ENCODE measurements around the gene XXYLT1.

The XXYLT1 gene

DNA sequence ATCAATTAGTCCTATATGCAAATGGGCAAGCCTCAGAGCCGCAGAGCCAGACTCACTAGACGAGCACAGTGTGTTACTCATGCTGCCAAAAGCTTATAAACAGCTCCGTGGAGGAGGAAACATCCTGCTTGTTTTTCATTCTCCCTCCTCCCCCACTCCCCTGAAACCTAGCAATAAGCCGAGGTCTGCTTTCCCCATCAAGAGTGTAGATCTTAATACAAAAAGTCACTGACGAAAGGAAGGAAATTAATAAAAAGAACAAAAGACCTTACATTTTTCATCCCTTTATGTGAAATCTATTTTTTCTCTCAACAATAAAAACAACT is 88.5 kb downstream of the XXYLT1 start:
- DNase-seq = no peak

DNA sequence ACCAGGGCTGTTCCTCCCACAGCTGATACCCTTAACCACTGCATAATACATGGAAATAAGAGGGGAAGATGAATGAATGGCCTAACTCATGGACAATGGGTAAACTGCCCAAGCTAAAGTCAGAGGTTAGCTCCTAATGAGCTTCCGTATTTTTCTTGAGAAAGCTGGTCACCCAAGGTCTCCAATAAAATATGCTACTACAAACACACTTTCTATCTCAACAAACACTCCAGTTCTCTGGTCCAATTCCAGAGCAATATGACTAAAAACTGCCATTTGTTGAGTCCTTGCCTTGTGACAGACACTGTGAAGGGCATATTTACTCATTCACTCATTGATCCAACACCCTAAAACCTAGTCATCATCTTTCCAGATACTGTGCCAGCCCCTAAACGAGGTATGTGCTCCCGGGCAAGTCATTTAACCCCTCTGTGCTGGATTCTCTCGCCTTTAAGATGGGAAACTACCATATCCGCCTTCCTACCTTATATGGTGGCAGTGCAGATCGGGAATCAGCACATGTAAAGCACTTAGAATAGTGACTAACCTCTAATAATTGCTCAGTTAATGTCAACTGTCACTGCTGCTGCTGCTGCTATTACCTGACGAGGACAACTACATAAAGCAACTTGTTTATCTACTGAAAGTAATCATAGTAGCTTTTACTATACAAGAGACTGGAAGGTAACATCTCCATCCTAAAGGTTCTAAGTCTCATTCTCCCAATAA is 89.1 kb downstream of the XXYLT1 start:
- no peak for DNase-seq

DNA sequence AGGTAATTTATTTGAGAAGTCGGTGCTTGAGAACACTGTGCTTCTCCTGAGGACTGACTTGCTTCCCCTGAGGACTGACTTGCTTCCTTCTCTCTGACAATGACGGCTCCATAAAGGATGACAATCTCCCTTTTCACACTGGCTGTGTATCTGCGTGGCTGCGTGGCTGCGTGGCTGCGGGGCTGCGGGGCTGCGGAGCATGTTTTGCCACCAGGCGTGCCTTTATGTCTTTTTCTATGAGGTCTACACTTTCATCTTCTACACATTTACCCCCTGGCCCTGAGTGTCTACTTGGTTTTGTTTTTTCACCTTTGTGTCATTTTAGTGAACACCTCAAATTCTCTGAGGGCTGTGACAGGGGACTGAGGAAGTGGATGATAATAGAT is 89.9 kb downstream of the XXYLT1 start:
- DNase-seq = no peak

DNA sequence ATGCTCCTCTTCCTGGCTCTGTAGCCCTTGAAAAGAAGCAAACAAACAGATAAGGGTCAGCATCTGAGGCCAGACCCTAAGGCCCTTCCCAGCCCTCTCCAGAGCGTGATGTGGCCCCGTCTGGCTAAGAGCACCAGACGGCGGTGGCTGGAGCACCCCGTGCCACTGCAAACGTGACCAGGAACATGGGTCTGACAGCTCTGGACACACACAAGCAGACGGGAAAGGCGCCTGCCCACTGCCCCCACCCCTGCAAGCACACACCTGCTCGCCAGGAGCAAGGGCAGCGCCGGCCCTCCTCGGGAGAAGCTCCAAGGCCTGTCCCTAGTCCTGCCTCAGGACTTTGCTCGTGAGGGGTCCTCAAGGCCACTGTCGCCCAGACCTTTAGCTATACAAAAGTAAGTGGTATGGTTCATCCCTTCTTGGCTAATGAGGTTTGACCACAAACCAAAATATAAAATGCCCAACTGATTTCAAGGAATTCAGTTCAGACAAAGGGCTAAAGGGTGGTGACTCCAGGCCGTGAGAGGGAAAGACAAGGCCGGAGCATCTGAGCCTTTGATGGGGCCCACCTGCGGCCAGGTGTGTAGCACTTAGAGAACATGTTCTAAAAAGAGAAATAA is 90.4 kb downstream of the XXYLT1 start:
- DNase-seq = no peak

DNA sequence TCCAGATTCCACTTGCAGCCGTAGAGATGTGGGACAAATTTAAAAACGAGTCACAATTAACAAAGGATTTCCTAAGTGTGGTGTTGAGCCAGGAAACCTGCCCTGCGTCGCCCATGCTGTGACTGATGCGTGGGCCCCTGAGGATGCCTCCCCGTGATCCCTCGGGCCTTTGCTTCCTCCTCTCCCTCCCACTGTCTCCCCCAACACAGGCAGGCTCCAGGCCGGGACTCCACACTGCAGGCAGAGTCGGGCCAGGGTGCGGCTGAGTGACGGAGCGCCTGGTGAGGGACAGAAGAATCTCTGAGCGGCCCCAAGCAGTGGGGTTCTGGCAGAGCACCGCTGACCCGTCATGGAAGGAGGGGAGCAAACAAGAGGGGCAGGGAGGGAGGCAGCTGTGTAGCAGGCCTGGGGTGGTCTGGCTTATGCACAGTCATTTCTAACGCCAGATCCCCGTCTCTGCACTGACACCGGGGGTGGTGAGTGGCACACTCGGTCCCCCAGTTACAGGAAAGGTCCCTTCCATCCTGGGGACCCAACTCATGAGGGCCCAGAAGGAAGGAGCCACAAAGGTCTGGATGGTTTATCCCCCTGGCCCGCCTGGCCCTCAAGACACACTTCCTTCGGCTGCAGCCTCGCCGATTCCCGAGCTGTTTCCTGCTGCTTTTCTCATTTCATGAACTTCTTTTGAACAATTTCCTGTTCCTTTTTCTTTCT is 91.0 kb downstream of the XXYLT1 start:
- DNase-seq = no peak

DNA sequence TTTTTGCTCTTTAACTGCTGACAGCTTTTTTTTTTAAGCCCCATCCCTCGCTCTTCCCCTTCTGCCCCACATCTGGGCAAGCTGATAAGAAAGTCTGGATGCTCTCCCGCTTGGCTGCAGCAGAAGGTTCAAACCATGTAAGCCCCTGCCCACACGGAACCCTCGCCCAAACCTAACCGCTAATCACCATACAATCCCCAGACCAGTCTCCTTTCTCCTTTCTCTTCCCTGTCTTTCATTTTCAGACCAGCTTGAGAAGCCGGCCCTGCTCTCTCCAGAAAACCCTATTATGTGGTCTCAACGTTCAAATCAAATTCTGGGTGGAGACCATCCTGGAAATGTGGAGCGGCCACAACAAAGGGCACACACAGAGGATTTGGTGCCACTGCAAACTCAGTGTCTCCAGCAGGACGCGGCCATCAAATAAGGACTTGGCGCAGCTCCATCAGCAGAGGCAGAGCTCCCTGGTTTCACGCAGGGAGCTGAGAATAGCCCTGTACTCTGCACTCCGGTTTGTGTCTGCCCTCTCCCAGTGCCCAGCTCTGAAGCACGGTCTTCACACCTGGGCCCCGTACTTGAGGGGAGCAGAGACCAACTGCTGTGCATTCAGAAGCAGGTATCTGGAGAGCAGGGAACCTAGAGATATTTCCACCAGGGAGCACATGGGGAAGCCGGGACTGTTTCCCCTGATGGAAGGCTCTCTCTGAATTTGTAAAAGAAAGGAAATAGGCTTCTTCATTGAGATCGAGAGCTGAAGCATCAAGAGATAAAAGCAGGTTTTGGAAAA is 92.6 kb downstream of the XXYLT1 start:
- no peak for DNase-seq

DNA sequence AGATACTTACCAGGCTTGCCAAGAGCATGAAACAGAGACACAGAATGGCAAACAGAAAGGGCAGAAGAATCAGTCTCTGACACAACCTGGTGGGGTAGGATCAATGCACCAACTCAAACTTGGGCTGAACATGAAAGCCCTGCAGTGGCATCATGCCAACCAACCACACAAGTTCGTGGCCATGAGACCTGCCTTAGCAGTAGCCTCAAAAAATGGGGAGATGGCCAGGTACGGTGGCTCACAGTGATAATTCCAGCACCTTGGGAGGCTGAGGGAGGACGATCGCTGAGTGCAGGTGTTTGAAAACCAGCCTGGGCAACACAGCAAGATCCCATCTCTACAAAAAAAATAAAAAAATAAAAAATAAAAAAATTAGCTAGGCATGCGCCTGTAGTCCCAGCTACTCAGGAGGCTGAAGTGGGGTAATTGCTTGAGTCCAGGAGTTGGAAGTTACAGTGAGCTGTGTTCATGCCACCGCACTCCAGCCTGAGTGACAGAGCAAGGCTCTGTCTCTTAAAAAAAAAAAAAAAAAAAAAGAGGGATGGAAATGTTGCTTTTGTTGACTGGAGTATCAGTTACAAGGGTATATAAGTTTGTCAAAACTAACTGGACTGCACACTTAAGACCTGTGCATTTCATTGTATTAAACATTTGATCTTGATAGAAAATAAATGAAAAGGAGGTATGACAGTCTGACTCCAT is 93.4 kb downstream of the XXYLT1 start:
- no peak for DNase-seq

DNA sequence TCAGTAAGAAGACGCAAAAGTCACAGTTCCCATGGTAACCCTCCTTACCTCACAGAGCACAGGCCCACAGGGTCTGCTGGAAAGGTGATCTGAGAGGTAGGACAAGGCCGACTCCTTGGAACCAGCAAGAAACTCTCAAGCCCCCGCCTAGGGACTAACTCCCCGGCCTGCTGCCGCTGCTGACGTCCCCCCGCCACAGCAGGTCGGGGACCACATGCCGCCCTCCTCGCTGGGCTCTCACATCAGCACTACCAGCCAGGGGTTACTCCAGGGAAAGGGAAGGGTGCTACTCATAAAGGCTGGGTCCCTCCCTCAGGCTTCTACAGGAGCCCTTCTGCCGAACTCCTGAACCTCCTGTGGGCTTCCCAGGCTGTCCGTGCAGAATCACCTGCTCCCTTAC is 94.2 kb downstream of the XXYLT1 start:
- DNase-seq = no peak

DNA sequence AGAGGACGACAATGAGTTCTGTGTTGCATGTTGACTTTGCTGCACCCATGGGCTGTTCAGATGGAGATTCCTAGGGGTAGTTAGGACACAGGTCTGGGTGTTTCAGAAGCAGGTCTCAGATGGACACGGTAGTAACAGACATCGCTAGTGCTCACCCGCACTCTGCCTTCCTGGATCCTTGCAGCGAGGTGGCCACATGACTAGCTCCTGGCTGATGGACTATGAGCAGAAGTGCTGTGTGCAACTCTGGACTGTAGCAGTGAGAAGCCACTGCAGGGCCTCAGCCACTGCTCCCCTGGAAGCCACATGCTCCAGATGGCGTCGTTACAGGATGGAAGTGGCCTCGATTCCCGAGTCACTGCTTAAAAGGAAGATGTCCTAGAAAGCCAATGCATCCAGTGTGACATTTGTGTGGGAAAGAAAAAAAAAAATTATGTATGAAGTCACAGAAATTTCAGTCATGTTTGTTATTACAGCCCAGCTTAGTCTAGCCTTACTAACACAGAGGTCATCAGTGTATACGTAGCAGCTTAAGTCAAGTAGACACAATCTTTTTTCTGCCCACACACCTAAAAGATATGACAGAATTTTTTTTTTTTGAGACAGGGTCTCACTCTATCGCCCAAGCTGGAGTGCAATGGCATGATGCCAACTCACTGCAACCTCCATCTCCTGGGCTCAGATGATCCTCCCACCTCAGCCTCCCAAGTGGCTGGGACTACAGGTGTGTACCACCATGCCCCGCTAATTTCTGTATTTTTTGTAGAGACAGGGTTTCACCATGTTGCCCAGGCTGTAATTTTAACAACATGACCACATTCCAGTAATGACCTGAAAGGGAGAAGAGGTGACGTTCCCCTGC is 95.3 kb downstream of the XXYLT1 start:
- DNase-seq = no peak

DNA sequence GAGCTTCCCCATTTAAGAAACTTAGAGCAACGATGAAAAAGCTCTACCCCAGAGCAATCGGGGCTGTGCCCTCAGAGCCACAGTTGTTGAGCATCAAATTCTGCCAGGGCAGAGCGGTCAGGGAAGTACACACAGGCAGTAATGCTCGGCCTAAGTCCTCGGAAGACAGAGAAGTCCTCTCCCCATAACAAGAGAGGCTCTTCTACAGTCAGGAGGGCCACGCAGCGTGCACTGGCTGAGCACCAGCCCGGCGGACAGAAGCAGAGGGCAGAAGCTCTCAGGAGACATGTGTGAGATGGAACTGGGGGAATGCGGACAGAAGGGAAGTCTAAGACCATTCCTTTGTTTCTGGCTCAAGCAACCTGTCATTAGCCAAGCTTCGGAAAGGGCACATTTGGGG is 95.9 kb downstream of the XXYLT1 start:
- DNase-seq = no peak

DNA sequence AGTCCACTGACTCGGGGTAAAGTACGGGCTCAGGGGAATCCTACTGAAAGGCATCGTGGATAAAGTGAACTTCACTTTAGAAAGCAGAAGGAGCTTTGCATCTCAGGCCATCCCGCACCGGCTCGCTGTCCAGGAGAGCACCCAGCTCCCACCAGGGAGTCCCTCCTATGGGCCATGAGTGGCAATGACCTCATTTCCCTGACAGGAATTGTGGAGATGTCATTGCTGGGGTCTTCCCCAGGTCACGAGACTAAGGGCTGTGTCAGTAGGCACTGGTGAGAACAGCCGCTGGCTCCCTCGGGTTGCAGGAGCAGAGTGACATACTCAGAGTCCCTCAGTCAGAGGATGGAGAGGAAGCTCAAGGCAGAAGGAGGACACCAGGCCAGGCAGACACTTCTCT is 97.3 kb downstream of the XXYLT1 start:
- DNase-seq = no peak

DNA sequence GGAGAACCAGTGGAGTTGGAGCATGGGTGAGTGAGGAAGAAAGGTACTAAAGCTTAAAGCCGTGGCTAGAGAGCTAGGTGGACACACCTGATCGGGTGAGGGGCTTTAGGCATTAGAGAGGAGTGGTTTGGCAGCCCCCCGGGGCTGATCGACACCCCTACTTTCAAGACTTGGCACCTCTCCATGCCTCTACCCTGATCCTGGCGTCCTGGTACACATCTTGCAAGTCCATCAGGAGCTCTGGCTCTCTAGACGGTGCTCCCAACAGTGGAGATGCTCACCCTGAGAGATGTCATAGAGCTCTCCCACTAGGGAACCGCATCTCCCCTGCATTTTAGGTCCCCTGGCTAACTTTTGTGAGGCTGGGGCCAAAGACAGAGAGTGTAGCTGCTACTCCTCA is 98.1 kb downstream of the XXYLT1 start:
- no peak for DNase-seq

DNA sequence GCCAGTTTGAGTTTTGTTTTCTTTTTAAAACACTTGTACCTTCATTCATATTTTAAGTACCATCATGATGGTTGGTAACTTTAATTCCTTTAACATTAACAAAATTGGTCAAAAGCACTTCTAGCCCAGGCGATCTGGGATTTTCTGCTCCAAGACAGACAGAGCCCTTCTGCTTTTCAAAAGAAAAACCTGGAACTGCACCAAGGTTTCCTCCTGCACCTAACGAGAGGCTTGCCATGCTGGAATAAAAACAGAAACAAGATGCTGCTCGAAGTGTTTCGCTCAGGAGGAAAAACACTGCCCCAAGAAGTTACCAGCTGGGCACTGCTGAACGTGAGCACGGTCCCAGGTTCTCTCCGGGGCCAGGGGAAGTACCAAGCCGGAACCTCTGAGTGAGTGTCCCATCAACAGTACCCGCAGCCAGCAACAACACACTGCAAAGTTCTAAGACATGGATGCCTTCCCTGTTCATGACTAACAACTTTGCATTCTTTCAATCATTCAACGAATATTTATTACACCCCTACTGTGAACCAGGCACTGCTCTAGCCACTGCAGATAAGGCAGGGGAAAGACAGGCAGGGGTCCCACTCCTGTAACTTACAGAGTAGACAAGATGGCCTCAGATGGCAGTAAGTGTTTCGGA is 98.8 kb downstream of the XXYLT1 start:
- DNase-seq = no peak

DNA sequence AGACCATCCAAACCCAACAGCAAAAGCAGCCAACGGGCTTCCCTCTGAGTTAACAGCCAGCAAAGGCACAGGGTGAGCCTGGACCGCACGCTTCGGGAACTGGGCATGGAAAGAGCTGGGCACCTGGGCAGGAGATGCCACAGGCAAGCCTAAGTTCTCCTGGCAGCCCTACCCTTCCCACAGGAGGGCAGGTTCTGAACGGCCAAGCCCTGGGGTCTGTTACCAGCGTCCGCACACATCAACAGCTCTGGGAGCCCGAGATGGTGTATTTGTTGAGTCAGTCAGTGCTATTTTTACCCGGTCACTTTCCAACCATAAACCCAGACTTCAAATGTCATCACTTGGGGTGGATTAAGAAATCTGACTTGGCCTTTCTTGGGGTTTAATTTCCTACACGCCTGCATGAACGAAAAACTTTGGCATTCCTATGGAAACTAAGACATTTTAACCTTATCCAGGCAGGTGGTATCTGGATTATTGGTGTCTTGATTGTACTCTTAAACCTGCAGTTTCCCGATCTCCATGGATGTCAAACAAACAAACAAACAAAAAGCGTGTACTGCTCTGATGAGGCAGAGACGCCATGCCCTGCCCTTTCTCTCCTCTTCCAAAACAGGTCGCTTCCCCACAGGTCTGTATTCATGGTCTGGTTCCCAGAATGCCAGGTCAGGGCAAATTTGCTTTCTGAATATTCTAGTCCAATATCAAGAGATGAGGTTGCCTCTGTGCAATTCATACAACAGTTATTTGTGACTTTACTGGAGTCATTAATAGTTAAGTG is 99.7 kb downstream of the XXYLT1 start:
- no peak for DNase-seq

DNA sequence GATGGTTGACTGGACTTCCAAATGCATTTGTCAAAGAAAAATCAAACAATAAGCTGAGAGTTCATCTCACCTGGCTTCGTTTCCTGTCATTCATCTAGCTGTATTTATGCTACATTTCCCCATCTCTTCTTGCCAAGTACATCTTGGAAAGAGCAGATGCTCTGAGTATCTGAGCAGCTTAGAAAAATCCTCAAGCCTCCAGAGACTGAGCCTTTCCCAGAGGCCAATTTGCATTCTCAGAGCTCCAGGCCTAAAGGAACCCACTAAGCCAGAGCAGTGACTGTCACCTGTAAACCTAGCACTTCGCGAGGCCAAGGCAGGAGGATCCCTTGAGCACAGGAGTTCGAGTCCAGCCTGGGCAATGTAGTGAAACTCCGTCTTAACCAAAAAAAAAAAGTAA is 100.5 kb downstream of the XXYLT1 start:
- no peak for DNase-seq

DNA sequence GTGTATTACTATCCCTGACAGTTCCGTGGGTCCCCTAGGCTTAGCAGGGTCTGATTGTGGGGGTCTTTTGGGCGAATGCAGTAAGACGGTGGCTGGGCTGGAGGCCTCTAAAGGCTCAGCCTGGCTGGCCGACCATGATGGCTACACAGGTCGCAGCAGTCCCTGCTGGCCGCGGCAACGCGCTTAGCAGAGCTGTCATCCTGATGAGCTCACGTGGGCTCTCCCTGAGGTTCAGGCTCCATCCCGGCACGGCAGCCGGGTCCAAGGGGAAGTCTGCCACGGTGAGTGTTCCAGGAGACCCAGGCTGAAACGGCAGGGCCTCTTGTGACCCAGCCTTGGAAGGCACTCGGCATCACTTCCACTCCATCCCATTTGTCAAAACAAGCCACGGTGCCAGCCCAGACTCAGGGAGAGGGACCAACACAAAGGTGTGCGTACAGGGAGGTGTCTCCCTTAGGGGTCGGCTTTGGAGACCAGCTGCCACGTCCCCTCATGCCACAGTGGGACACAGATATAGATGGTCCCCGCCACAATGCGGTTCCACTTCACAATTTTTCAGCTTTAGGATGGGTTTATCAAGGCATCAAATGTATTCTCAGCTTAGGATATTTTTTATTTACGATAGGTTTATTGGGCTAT is 101.8 kb downstream of the XXYLT1 start:
- no peak for DNase-seq

DNA sequence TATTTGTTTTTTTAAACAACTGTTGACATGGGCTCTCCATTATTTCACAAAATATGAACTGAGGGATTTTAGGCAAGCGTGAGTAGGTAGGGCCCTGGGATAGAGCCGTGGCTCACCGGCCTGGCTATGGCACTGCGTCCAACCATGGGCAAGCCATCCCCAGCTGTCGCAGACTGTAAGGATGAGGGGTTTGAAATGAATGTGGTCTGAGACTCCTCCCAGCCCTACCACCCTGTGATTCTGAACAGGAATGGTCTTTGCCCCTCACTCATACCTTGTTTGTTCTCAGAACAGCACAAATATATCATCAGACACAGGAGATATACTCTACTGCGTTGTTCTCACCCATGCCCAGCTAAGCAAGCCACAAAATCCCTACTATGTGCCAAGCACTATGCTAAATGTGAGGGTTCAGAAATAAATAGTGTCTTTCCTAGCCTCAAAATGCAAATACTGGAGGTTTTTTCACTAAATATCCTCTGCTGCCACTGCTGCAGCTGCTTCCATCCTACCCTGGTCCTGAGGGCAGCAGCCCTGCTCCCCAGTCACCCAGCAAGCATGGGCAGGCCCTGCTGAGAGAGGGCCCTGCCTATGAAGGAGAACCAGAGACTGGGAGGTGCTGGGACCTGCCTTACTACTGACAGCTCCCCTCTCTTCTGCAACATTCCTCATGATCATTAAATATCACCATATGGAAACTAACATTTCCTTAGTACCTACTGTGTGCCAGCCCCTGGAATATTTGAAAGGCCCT is 102.8 kb downstream of the XXYLT1 start:
- no peak for DNase-seq

DNA sequence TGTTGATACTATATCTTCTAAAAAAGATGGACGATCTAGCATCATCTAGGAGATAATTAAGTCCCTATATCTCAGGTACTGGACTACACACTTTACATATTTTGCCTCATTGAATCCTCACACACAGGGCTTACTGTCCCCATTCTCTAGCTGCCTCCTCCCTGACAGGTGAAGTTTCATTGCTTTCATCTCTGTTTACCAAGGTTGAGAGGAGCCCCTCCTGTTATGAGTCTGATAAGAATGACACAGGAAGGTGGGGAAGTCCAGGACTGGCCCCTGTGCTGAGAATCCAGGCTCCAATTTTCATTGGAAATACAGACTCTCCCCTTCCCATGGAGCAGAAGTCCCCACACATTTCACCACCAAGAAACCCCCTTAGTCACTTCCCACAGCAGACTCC is 105.2 kb downstream of the XXYLT1 start:
- no peak for DNase-seq

DNA sequence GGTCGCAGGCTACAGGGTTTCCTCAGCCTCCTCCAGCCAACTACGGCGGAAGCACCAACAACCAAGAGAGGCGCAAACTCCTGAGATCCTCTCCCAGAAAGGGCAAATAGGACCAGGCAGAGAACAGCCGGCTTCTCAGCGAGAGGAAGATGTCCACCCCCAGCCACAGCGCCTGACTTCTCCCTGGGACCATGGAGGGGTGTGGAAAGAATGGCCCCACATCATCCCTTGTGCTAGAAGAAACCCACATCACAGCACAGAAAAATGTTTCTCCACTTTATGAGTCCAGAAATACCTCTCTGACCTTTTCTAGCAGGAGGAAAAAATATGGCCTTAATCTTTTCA is 105.7 kb downstream of the XXYLT1 start:
- no peak for DNase-seq

Data from activated CD4-positive, CD25-positive, alpha-beta regulatory T cell (primary cell).